ENCODE measurements around the gene MFSD6.

GRCh38 chr2:190441564-190441963, 33.4 kb downstream of the MFSD6 start:
- peak in 1 of 2 donors; percentile 47 for TF ChIP-seq POLR2A (IDR thresholded peaks at IDR 0.05)
- TF ChIP-seq CTCF (IDR thresholded peaks at IDR 0.05): no peak

All from thyroid gland (tissue), 4 donors.